Activated CD4-positive, alpha-beta T cell treated with anti-CD3 and anti-CD28 coated beads for 1 hour (primary cell): ENCODE data around the gene ADH4.
"Not testable (repeated sequence)": the region's sequence is repeated elsewhere in the genome, so short reads cannot be mapped to it uniquely, and the experiment has no call there.

Experiments used
- DNase-seq: peaks from one replicate; pipeline ENCODE4 v3.0.0-alpha.2; 2020

The ADH4 gene

DNA sequence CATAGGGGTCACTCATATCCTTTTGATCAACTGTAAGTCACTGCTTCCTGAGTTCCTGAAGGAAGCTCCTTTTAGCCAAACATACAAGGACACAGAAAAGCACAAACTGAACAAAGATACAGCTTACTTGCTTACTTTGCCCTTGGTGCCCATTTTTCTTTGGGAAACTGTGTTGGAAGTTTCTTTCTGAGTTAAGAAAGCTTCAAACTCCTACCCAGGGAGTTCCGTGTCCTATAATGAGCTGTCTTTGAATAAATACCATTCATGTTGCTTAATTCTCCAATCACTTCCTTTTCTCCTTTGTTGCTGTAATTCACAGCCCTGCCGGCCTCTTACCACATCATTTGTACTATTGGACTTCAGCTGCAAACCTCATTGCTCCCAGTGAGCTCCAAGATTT is at the start of gene ADH4:
ADH4 (minus strand) TSS at position 228 of the 400 bp plus-strand sequence; CDS start at position 153, 75 bp downstream.
- DNase-seq, result no peak

DNA sequence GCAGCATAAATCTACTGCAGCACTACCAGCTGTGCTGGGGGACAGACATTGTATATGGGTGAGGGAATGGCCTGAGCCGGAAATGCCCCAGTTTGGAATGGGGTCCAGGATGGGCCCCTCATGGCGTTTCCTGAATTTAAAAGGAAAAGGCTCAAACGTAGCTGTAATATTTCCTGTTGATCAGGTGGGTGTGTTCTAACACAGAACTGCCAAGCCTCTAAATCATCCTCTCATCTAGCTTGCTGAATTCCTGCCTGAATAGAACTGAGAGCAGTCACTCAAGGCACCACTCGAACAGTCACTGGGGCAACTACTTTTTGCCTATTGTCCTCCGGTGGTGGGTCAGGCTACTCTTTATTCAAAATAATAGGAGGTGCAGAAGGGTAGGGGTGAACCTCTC is 46.2 kb upstream of the ADH4 start:
- DNase-seq, result no peak

DNA sequence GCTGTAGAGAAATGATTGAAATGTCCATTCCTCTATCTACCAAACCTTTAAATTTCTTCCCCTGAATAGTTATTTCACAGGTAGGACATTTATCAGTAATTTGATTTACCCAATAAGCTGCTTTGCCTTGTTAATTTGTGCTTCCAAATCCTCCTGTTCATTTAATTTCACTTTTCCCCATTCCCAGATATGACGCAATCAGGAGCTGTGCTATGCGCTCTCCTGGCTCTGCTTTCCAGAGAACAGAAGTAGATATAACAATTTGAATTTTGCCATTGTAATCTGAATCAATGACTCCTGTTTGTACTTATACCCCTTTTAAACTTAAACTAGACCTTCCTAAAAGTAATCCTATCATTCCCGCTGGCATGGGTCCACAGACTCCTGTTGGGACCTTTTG is 45.8 kb upstream of the ADH4 start:
- not testable (repeated sequence) for DNase-seq

DNA sequence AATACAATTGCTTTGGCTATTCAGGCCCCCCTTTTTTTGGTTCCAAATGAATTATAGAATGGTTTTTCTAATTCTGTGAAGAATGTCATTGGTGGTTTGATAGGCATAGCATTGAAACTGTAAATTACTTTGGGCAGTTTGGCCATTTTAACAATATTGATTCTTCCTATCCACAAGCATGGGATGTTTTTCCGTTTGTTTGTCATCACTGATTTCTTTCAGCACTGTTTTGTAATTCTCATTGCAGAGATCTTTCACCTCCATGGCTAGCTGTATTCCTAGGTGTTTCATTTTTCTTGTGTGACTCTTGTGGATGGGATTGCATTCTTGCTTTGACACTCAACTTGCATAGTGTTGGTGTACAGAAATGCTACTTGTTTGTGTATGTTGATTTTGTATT is 41.9 kb upstream of the ADH4 start:
- DNase-seq, result no peak

DNA sequence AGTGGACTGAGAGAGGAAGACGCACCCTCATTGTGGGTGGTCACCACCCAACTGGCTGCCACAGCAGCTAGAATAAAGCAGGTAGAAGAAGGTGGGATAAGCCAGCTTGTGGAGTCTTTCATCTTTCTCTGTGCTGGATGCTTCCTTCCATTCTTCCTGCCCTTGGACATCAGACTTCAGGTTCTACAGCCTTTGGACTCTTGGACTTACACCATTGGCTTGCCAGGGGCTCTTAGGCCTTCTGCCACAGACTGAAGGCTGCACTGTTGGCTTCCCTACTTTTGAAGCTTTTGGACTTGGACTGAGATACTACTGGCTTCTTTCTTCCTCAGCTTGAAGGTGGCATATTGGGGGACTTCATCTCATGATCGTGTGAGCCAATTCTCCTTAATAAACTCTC is 41.5 kb upstream of the ADH4 start:
- DNase-seq, result no peak

DNA sequence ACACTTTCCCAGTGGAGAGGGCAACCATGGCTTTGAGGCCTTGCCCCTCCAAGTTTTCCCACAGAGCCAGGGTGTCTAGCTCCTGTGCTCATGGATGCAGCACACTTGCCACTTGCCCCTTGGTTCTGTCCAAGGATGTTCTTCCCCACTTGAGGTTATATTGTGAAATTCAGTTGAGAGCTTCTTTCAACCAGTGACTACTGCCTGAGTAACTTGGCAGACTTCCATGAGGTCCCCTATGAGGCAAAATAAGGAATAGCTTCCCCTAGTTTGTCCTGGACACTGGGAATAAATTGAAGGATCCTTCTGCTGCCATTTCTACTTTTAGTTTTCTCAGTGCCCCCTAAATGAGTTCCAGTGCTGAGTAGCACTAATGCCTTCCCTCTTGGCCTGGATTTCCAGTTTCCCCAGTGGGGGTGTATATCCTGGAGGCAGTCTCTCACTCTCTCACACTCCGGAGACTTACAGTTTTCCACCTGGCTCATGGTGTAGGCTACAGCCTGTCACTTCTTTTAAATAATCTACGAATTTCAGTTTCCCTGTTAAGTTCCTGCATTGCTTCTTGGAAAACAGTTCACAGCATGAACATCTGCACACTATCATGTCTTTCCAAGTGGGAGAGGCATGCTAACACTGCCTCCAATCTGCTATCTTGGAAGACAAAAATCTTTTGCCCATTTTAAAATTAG is 36.4 kb upstream of the ADH4 start:
- DNase-seq, result no peak

DNA sequence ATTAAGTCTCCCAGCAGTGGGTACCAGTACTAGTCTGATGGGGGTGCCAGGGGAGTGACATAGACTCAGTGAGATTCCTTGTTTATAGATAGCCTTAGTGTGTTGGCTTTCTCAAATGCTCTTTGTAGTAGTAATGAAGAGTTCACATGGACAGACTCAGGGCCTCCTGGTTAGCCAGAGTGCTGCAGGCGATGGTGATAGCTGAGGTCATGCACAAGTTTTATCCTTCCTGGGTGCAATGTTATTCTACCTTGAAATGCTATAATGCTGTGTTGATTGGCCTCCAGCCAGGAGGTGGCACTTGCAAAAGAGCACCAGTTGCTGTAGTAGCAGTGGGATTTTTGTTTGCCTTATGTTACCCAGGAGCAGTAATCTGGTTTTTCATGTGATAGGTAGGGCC is 35.5 kb upstream of the ADH4 start:
- no peak for DNase-seq

DNA sequence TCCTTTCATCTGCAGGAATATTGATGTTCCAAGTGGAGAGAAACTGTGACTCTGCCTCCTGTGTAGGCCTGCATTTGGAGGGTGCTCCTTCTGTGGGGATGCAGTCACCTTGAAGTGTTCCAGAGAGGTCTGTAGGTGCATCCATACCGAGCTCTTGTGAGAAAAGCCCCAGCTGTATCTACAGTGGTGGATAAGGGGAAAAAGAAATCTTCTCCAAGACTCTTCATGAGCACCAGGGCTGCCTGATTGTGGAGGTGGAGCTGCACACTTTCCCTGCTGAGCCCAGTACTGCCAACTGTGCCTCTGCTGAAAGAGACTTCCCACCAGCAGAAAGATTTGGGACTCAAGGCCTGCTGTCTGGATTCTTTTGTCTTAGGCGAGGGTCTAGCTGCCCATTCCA is 35.1 kb upstream of the ADH4 start:
- DNase-seq, result no peak

DNA sequence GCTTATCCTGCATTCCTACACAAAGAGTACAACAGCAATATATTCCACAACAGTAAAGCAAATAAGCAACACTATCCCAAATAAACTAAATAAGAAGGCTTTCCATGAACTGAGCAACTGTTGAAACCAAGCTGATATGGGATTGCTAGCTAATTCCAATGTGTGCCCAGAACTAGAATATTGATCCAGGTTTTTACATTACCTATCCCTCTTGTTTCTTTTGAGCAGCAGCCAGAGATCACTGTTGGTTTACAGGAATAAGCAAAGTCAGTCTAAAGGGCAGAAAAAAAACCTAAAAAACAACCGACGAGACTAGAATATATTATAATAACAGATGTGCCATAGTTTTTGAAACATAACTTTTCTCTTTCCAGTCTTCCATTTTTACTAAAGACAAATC is 22.4 kb upstream of the ADH4 start:
- no peak for DNase-seq

DNA sequence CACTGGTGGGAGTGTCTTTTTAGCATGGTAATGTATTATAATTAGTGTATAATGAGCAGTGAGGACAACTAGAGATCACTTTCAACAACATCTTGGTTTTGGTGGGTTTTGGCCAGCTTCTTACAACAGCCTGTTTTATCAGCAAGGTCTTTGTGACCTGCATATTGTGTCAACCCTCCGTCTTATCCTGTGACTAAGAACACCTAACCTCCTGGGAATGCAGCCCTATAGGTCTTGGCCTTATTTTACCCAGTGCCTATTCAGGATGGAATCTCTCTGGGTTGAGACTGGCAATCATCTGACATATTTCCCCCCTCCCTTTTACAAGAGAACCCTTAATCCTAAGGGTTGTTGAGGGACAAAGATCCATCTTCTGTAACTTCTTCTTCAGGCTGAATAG is 21.9 kb upstream of the ADH4 start:
- DNase-seq, result no peak

DNA sequence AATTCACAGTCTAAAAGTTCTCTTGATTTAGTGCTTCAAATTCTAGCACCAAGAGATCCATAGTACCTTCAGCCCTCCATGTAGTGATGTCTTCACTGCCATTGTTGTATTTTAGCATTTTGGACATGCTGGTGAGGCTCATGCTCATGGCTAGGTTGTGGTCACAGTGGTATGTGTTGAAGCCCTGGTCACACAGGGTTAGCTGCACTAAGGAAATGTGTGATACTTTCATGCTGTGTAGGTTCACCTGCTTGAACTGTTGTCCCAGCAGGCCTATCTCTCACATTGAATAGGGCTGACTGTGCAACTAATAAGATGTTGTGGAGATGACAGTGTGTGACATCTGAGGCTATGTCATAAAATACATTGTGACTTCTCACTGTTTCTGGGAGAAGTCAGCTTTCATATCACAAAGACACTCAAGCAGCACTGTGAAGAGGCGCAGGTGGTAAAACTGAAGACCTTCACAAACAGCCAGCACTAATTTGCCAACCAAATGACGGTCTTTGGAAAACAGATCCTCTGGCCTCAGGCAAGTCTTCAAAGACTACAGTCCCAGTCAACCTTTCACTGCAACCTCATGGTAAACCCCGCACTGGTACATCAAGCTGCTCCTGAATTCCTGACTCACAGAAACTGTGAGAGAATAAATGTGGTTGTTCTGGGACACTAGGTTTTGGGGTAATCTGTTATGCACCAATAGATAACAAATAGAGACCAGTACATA is 17.4 kb upstream of the ADH4 start:
- no peak for DNase-seq

DNA sequence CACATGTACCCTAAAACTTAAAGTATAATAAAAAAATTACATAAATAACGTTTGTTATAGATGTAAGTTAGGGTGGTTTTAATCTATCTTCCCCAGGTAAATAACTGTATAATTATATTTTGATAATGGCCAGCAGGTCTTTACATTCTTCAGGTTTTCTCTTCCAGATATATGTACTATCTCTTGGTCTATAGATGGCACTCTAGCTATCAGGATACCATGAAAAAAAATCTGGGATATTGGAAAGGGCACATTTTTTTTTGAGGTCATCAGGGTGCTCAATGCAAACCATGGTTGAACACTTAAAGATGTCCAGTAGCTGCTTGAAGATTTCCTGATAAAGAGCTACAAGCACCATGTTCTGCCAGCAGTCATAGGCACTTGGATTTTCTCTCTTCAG is 15.6 kb upstream of the ADH4 start:
- DNase-seq, result no peak

DNA sequence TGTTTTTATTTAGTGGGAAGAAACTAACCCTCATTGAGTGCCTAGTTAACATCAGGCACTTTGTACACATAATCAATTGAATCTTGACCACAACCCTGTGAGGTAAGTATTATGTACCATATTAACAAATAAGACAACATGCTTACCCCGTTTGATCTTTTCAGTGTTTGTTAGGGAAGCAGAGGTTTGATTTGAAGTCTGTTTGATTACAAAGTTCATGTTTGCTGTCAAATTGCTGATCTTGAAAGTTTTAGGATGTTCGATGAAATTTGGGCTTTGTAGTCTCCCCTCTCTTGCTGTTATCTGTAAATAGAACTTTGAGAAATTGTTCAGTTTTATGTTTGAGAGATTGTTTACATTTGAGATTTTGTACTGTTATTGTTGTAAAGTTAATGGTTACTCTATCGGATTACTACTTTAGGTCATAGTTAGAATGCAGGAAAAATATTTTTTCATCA is 13.4 kb upstream of the ADH4 start:
- DNase-seq, result no peak

DNA sequence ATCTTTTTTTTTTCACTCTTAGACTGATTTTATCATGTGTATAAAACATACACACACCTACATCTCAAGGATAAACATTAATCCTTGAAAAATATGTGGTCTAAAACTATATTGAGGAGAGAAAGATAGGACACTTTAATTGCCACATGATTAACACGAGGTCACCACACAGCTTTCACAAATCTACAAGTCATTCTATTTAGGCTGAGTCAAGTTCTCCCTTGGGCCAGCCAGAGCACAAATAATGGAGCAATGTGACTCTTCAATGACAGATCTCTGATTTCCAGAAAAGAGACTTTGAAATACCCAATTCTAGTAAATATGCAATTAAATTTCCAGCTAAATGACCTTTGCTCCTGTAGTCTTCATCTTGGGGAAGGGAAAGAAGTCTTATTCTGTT is 12.9 kb upstream of the ADH4 start:
- no peak for DNase-seq

DNA sequence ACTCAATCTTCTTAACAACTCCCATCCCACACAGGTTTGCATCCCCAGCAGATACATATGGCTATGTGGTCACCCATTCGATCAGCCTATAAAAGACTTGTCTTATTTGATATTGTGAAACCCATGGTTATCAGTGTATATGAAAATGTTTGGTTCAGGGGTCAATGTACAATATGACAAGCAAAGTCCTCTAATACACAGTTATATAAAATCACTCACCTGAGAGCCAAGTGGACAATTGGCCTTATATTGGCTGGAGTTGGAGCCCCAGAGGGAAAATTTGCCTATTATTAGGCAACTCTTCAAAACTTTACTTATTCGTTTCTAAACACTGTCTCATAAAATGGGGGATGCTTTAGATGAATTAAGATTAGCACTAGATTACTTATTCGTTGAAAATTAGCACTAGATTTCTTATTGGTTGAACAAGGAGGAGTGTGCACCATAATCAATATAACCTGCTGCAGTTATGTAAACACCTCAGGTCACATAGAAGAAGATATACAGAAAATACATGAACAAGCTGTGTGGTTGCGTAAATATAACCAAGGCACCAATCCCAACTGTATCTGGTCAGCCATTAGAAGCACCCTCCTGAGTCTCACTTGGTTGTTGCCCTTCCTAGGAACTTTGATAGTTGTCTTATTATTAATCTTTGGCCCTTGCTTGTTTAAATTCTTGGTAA is 10.7 kb upstream of the ADH4 start:
- DNase-seq, result no peak

DNA sequence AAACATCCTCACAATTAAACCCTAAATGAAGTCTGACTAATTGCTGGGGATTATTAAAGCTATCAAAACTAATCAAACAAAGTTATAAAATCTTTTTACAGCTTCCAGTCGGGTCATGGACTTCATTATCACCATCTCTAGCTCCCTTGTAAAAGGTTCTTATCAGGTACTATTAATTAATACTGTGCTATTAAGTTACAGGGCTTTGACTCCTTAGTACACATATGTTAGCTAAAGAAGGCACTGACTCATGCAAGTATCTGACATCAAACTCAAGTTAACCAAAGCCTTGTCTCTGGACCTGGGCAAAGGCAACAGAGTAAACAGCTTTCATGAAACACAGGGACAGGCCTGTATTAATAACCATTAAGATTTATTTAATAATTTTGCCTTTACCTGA is 7.9 kb upstream of the ADH4 start:
- no peak for DNase-seq

DNA sequence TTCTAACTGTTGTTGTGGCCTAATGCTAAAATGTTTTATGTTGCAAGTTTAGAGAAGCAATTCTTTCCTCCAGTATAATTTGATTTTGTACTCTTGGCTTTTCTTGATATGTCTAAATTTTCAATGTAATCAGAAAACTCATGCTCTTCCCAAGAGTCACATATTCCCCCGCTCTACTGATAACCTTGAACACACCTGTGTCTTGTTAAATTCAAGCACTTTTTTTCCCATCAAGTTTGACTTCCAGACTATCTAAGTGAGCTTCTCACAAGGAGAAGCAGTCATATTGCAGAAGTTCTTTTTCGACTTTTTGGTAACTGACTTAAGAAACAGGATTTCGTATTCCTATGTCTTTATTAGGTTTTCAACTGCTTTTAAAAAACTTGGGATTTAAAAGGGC is 7.4 kb upstream of the ADH4 start:
- no peak for DNase-seq

DNA sequence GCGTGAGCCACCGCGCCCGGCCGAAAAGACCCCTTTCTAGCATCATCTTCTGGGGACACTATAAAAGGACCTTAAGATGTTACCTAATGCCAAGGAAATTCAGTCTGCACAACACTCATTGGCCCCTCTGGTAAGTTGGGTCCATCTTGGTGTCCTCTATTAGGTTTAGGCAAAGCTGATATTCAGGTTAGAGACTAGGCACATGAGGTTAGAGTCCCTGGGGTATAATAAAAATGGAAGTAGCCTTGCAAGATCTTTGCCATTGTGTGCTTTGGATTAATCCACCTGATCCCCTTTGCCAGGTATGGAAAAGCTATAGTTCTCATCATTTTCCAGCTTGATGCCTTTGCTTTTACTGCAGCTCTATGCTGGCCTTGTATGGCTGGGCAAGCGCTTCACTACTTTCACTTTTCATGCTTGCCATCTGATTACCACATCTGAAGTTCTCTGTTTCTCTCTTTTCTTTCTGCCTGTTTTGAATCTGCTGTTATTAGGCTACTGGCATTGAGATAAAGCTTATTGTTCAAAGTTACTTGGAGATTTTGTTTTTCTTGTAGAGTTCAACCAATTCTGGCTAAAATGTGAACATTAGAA is 5.4 kb upstream of the ADH4 start:
- no peak for DNase-seq

DNA sequence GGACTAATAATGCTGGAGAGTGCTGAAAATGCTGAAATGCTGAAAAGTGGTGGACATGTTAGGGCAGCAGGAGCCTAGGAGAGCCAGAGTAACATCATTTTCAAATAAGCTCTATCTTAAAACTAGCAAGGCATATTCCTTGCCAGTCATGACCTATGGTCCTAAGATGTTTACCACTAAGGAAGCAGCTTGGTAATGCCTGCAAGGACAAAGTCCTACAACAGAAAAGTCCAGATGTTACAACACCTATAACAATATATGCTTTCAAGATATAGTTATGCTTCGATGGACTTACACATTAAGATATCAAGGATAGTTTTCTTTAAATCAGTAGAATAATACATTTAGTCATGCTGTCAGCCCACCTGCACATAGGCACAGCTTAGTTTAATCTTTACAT is 4.5 kb upstream of the ADH4 start:
- no peak for DNase-seq

DNA sequence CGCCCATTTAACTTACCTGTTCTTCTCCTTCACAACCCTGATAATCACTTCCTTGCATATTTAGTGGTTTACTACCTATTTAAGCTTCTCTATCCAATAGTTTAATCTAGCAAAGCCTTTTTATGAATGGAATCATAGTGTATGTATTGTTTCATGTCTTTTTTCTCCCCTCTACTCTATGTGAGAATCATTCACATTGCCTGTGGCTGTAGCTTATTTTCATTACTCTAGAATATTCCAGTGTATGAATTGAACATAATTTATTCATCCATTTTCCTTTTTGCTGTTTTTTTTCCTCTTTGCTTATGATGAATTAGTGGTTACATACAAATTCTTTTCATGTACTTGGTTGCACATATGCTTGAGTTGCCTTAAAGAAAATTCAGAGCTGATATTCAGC is 490 bp upstream of the ADH4 start:
- no peak for DNase-seq

DNA sequence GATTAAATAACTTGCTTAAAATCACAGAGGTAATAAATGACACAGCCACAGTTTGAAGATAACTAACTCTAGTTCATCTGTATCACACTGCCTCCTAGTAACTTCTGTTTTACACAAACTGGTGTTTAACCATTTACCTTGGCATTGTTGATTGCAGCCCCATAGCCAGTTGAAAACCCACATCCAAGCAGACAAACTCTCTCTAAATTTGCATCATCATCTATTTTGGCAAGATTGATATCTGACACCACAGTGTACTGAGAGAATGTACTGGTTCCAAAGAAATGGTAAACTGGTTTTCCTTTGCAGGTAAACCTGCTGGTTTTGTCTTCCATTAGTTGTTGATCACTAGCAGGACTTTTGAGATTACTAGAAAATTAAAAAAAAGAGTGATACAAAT is 7.8 kb downstream of the ADH4 start:
- DNase-seq, result no peak

DNA sequence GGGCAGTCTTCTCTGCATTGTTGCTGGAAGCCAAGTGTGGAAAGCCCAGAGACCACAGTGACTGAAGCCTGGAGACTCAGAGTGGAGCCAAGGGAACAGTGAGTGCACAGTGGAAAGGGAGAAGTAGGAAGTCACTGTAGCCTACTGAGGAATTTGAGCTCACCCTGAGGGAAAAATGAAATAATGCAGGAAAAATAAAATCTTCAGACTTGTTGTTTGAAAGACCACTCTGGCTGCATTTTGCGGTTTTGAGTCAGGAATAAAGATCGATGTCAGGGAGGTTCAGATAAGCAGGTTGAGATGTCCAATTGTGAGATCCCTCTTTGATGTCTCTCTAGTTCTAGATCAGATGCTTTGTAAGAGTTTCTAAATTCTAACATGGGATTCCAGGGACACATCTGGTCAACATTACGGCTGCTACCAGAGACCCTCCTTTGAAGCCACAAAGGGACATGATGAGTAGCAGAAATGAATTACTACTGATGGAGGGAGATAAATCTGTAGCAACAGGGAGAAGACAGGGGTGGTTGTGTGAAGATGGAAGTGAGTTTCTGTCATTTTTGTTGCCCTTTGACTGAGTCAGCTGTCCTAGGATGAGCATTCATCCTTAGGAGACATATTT is 8.4 kb downstream of the ADH4 start:
- no peak for DNase-seq

DNA sequence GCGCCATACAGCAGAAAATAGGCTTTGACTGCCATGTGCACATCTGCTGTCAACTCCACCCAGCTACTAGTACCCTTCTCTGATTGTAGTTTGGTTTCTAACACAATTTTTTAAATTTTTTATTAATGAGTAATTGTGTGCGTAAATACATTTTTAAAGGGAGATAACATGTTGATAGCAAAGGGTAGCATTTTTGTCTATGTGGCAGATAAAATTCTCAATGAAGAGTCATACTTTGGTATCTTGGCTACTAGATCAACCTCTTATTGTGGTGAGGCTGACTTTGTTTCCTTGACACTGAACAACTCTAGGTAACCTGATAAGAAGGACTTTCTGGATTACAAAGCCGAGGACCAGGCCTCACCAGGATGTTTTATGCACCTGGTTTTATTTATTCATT is 9.5 kb downstream of the ADH4 start:
- no peak for DNase-seq
